Activated CD4-positive, alpha-beta T cell treated with anti-CD3 and anti-CD28 coated beads, Interleukin-2, amount 50 U/mL, for 48 hours (primary cell): ENCODE data around the gene DRAXIN.

Experiments
- DNase-seq, 2 experiments: peaks; one replicate each; pipeline ENCODE4 v3.0.0-alpha.2; 2020

Gene DRAXIN

DNA sequence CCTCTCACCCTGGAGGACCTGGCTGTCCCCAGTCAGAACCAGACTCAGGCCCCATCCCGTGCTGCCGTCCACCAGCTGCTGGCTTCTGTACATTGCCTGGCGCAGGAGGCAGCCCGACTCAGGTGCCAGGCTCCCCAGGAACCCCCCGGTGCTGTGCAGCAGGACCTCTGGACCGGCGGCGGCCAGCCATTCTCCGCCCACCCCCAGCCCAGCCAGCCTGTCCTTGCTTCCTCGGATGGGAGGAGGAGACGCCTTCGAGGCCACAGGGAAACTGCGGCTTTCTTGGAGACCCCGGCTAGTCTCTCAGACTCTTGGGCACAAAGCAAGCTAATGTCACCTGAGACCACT, 74.9 kb downstream of the DRAXIN start:
- DNase-seq = no peak

GRCh38 chr1:11767922-11768704, 76.6 kb downstream of the DRAXIN start:
- no peak for DNase-seq

- DNase-seq = no peak
These were observed 77.3 kb downstream of the DRAXIN start for GRCh38 chr1:11768821-11769220.

- DNase-seq = no peak
These were observed 77.8 kb downstream of the DRAXIN start for GRCh38 chr1:11769274-11769673.

DNA sequence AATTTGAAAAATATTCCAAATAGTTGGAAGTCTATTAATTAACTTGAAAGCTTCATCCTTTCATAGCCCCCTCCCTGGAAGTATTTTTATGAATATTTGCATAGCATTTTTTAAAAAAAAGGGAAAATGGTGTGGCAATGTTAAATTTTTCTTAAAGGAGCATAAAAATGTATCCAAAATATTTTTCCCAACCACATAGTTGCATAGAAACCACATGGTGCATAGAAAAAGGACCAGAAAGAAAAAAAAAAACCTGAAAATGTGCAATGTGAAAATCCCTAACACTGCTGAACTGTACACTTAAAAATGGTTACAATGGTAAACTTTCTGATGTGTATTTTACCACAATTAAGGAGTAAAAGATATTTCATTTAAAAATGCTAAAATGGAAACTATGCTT, 78.5 kb downstream of the DRAXIN start:
- DNase-seq = no peak

DNA sequence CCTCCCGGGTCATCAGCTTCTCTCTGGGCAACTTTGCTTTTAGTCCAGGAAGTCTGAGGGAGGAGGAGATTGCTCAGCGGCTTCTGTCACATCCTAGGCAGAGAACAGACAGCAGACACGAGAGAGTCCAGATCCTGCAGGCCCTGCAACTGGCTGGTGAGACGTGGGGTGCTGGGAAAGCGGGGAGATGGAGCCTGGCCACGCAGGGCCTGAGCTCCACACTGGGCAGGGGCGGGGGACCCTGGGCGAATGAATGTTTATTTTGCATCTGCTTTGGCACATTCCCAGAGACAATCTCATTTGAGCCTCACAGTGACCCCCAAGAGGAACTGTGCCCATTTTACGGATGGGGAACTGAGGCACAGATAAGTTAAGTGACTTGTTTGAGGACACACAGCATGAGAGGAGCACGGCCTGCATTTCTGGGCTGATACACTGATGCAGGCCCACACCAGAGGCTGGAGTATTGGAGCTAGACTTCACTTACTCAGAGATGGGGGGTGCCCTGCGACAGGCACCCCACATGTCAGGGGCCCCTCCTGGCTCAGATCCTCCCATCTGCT, 80.1 kb downstream of the DRAXIN start:
- no peak for DNase-seq

DNA sequence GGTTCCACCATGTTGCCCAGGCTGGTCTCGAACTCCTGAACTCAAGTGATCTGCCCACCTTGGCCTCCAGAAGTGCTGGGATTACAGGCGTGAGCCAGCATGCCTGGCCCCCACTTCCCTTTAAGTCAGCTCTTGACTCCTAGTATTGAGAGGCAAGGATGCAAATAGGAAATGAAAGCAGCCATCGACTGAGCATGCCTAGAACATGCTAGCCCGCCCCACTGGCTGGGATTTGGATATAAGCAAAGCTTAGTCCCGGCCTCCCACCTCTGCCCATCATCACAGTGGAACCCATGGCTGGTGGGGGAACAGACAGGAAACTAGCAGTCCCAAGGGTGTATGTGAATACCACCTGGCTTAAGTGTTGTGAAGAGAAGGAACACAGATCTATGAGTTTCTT, 80.9 kb downstream of the DRAXIN start:
- DNase-seq = no peak

- no peak for DNase-seq
These were observed 83.2 kb downstream of the DRAXIN start for GRCh38 chr1:11774753-11775152.
